SHP77 (cell line): ENCODE results near the gene ONECUT3.
A peak's percentile ranks its signal among the peaks of the same experiment; 100 is the strongest.

ENCODE experiments used
- DNase-seq, 2 experiments: peaks; one replicate each; lab custom pipeline; 2025; lab: John Stamatoyannopoulos, UW

ONECUT3 gene

GRCh38 chr19:1814833-1815604 is 61.7 kb downstream of the ONECUT3 start:
- DNase-seq = no peak

- no peak for DNase-seq
Observed at GRCh38 chr19:1815605-1816529, 62.6 kb downstream of the ONECUT3 start.

GRCh38 chr19:1816530-1817298 is 63.4 kb downstream of the ONECUT3 start:
- DNase-seq = no peak

GRCh38 chr19:1817553-1818179 is 64.4 kb downstream of the ONECUT3 start:
- DNase-seq = no peak

- DNase-seq = no peak
Observed at GRCh38 chr19:1818549-1819195, 65.4 kb downstream of the ONECUT3 start.

- no peak for DNase-seq
Observed at GRCh38 chr19:1819341-1820255, 66.3 kb downstream of the ONECUT3 start.

GRCh38 chr19:1822210-1822609 is 68.9 kb downstream of the ONECUT3 start:
- DNase-seq = no peak

- DNase-seq = no peak
Observed at GRCh38 chr19:1823020-1823419, 69.7 kb downstream of the ONECUT3 start.

GRCh38 chr19:1823539-1824251 is 70.4 kb downstream of the ONECUT3 start:
- DNase-seq = no peak

GRCh38 chr19:1824252-1824622 is 70.9 kb downstream of the ONECUT3 start:
- no peak for DNase-seq

GRCh38 chr19:1825909-1826556 is 72.7 kb downstream of the ONECUT3 start:
- peak; percentile 35 to 62 for DNase-seq

- no peak for DNase-seq
Observed at GRCh38 chr19:1826557-1827521, 73.5 kb downstream of the ONECUT3 start.

GRCh38 chr19:1827566-1828278 is 74.4 kb downstream of the ONECUT3 start:
- no peak for DNase-seq

GRCh38 chr19:1828279-1829238 is 75.3 kb downstream of the ONECUT3 start:
- DNase-seq = no peak

GRCh38 chr19:1829958-1830357 is 76.7 kb downstream of the ONECUT3 start:
- no peak for DNase-seq

GRCh38 chr19:1830568-1830967 is 77.3 kb downstream of the ONECUT3 start:
- no peak for DNase-seq
